ENCODE data around the gene SMARCC1. TPM values are rescaled to one million over a fixed set of nuclear protein-coding genes. Genes with fewer than 3 reads are reported as not detected.

Gene SMARCC1
- total RNA-seq, 1 experiment from 2014 or later, result 84.2 TPM

DNA sequence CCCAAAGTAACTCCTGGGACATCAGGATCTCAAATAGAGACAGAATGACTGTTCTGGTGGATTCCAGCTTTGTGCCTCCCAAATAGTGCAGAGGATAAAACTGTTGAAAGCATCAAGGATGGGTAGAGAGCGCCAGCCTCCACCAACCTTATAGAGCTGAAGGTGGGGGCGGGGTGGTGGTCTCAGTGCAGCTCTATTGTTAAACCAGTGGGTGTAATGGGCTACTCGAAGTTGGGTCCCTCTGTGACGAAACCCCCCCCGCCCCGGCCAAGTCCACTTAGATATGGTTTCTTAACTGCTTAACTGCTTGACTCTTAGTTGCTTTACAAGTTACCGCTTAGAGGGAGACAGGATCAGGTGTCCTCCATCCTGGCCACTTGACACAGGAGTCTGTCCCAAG is 43.9 kb upstream of the SMARCC1 start:
- TF ChIP-seq SIN3A (IDR thresholded peaks at IDR 0.05; ENCODE audit: borderline replicate concordance, insufficient read depth, low read depth, low read length) (no peak), POLR2AphosphoS5 (IDR thresholded peaks at IDR 0.05; ENCODE audit: low read depth, low read length) (no peak), TCF7L2 (IDR thresholded peaks at IDR 0.05; ENCODE audit: low read depth, low read length) (no peak)
- TF ChIP-seq, protein P1, sequence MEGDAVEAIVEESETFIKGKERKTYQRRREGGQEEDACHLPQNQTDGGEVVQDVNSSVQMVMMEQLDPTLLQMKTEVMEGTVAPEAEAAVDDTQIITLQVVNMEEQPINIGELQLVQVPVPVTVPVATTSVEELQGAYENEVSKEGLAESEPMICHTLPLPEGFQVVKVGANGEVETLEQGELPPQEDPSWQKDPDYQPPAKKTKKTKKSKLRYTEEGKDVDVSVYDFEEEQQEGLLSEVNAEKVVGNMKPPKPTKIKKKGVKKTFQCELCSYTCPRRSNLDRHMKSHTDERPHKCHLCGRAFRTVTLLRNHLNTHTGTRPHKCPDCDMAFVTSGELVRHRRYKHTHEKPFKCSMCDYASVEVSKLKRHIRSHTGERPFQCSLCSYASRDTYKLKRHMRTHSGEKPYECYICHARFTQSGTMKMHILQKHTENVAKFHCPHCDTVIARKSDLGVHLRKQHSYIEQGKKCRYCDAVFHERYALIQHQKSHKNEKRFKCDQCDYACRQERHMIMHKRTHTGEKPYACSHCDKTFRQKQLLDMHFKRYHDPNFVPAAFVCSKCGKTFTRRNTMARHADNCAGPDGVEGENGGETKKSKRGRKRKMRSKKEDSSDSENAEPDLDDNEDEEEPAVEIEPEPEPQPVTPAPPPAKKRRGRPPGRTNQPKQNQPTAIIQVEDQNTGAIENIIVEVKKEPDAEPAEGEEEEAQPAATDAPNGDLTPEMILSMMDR (IDR thresholded peaks at IDR 0.05), result no peak
- TF ChIP-seq, protein P2, sequence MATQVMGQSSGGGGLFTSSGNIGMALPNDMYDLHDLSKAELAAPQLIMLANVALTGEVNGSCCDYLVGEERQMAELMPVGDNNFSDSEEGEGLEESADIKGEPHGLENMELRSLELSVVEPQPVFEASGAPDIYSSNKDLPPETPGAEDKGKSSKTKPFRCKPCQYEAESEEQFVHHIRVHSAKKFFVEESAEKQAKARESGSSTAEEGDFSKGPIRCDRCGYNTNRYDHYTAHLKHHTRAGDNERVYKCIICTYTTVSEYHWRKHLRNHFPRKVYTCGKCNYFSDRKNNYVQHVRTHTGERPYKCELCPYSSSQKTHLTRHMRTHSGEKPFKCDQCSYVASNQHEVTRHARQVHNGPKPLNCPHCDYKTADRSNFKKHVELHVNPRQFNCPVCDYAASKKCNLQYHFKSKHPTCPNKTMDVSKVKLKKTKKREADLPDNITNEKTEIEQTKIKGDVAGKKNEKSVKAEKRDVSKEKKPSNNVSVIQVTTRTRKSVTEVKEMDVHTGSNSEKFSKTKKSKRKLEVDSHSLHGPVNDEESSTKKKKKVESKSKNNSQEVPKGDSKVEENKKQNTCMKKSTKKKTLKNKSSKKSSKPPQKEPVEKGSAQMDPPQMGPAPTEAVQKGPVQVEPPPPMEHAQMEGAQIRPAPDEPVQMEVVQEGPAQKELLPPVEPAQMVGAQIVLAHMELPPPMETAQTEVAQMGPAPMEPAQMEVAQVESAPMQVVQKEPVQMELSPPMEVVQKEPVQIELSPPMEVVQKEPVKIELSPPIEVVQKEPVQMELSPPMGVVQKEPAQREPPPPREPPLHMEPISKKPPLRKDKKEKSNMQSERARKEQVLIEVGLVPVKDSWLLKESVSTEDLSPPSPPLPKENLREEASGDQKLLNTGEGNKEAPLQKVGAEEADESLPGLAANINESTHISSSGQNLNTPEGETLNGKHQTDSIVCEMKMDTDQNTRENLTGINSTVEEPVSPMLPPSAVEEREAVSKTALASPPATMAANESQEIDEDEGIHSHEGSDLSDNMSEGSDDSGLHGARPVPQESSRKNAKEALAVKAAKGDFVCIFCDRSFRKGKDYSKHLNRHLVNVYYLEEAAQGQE (IDR thresholded peaks at IDR 0.05; ENCODE audit: insufficient read depth in 1 of 2, low read depth in 2 of 2, low read length in 1 of 2), result no peak
- ATAC-seq, result peak; percentile 3
- Histone ChIP-seq H3K27ac (ENCODE audit: low read length) (peak overlapping the region; percentile 89), H3K4me1 (ENCODE audit: control insufficient read depth, insufficient read depth, low read length) (peaks cover 10% of the 10 kb centered on the region), H3K4me3 (ENCODE audit: low read depth in 2 of 2, low read length in 2 of 2) (peak overlapping the region; percentile 87 to 97), H3K36me3 (ENCODE audit: control insufficient read depth, insufficient read depth, low read length) (peaks cover 10% of the 10 kb centered on the region), H3K27me3 (ENCODE audit: control insufficient read depth, insufficient read depth, low read length) (no peaks in the 10 kb centered on the region), H3K9me3 (ENCODE audit: control insufficient read depth, insufficient read depth, low read depth, low read length) (no peaks in the 10 kb centered on the region)
- POLR2A ChIA-PET, result interaction anchor here (0.6 to 0.7 kb wide), 2 partner anchors 11 to 236 kb away, joined by 3 to 5 read pairs; no protein-coding TSS in a partner anchor
- intact Hi-C loops (cut with micrococcal nuclease; ENCODE audit: unreplicated experiment), result no loop called here
- DNase-seq (ENCODE audit: low read depth, low spot score), result no peak
- no TSS peak for BruUV-seq (replicated peaks)
- CTCF ChIA-PET, result interaction anchor here (0.7 kb wide), 1 partner anchor 29 kb away, joined by 3 read pairs; no protein-coding TSS in a partner anchor
- in situ Hi-C loops (cut with HindIII; ENCODE audit: low pct_unique_long_range_greater_than_20kb, low sequenced_read_pairs), result no loop called here

DNA sequence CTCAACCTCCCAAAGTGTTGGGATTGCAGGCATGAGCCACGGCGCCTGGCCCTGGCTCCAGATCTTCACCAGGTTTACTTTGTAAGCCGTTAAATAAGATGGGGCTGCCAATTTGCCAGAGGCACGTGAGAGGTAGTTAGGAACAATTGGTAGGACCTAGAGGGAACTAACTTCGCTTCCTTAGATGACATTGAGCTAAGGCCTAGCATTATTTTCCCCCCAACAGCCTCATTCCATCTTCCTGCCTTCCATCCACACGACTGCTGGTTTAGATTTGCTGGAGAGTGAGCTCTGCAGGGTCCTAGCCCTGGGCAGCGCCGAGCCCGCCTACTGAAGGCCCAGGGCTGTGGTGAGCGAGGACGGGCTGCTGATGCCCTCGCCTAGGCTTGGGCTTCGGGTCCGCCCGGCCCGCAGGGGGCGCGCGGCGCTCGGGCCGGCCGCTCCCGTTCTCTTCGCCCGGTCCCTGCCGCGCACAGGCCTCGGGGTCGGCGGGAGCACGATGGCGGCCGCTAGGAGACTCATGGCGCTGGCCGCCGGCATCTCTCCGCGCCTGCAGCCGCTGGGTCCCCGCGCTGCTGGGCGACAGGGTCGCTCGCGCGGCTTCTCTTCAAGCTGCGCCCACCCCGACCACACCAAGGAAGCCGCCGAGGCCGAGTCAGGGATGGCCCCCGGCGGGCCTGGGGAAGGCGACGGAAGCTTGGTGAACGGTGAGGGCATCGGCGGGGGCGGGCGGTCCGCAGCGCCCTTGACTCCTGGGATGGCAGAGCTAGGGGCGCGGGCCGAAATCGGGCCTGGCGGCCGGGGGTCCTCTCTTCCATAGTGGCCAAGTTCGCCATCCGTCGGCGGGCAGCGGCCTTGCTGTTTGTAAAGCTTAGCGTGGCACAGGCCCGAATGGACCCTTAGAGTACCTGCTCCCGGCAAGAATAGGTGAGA is 43.1 kb upstream of the SMARCC1 start:
- no TSS peak for BruUV-seq (replicated peaks)
- Histone ChIP-seq H3K27ac (ENCODE audit: low read length) (peak overlapping the region; percentile 89), H3K4me1 (ENCODE audit: control insufficient read depth, insufficient read depth, low read length) (peaks cover 10% of the 10 kb centered on the region), H3K9me3 (ENCODE audit: control insufficient read depth, insufficient read depth, low read depth, low read length) (no peaks in the 10 kb centered on the region), H3K36me3 (ENCODE audit: control insufficient read depth, insufficient read depth, low read length) (peaks cover 10% of the 10 kb centered on the region), H3K27me3 (ENCODE audit: control insufficient read depth, insufficient read depth, low read length) (no peaks in the 10 kb centered on the region), H3K4me3 (ENCODE audit: low read depth in 2 of 2, low read length in 2 of 2) (peak overlapping the region; percentile 87 to 97)
- TF ChIP-seq POLR2AphosphoS5 (IDR thresholded peaks at IDR 0.05; ENCODE audit: low read depth, low read length) (0 out of 2 replicates have a peak, but pooled peaks have one; percentile 70), TCF7L2 (IDR thresholded peaks at IDR 0.05; ENCODE audit: low read depth, low read length) (no peak), SIN3A (IDR thresholded peaks at IDR 0.05; ENCODE audit: borderline replicate concordance, insufficient read depth, low read depth, low read length) (no peak)
- TF ChIP-seq, protein P2 (IDR thresholded peaks at IDR 0.05; ENCODE audit: insufficient read depth in 1 of 2, low read depth in 2 of 2, low read length in 1 of 2), result no peak
- TF ChIP-seq, protein P1 (IDR thresholded peaks at IDR 0.05), result peak; percentile 94
- POLR2A ChIA-PET, result interaction anchor here (0.6 to 0.7 kb wide), 2 partner anchors 175 to 236 kb away, joined by 3 read pairs; no protein-coding TSS in a partner anchor
- ATAC-seq (peak; percentile 100), DNase-seq (ENCODE audit: low read depth, low spot score) (no peak)
- in situ Hi-C loops (cut with HindIII; ENCODE audit: low pct_unique_long_range_greater_than_20kb, low sequenced_read_pairs) (no loop called here), intact Hi-C loops (cut with micrococcal nuclease; ENCODE audit: unreplicated experiment) (no loop called here)
- CTCF ChIA-PET, result interaction anchor here (0.7 to 1.2 kb wide), 3 partner anchors 9 to 28 kb away, joined by 3 to 5 read pairs (median 3); no protein-coding TSS in a partner anchor

Measured in Panc1 (cell line).